NCI-H2196 treated with DMSO at 0.1 percent for 48 hours (cell line): ENCODE results near the gene ZNF552.

Experiments
- DNase-seq: peaks from one replicate; lab custom pipeline; 2025; ENCODE audit not compliant: unreplicated experiment; lab: John Stamatoyannopoulos, UW

ZNF552 gene

DNA sequence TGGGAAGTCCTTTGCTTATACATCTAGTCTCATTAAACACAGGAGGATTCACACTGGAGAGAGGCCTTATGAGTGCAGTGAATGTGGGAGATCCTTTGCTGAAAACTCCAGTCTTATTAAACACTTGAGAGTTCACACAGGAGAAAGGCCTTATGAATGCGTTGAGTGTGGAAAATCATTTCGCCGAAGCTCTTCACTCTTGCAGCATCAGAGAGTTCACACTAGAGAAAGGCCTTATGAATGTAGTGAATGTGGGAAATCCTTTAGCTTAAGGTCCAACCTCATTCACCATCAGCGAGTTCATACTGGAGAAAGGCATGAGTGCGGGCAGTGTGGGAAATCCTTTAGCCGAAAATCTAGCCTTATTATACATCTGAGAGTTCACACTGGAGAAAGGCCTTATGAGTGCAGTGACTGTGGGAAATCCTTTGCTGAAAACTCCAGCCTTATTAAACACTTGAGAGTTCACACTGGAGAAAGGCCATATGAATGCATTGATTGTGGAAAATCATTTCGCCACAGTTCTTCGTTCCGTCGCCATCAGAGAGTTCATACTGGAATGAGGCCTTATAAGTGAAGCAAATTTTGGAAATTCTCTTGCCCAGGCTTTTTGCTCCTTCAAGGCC is 35.4 kb downstream of the ZNF552 start:
- DNase-seq: no peak

DNA sequence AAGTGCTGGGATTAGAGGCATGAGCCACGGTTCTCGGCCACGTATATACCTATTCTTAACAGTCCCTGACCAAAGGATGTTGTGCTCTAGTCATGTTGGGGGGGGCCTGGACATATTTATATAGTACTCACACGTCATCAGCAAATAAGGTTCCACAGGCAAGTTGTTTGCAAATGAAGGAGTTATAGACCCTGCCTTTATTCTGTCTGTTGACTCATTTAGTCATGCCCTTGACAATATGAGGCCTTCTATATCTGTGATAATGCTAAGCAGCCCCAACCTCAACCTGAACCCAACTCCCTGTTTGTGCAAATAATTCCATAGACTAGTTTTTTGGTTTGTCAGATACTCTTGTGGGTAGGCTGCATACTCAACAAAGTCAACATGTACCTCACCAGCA is 36.4 kb downstream of the ZNF552 start:
- no peak for DNase-seq

DNA sequence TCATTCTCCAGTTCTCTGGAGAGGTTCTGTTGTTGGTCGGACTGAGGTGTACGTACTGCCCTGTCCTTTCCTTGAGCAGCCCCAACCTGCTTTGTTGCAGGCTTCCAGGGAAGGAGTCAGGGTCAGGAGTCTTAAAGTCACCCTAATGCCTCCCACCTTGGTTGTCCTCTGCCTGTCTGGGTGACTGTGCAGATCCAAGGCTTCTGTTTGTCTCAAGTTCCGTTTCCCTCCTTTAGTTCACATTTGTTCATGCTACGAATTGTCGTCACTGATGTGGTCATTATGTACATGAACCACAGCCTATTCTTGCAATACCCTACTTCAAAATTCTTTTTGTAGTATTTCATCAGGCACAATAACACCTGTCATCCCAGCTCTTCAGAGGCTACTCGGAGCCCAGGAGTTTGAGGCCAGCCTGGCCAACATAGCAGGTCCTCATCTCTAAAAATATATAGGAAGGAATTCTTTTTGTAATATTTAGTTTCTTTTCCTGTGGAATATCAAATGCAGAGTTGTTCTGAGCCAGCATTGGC is 37.9 kb downstream of the ZNF552 start:
- DNase-seq: no peak

- no peak for DNase-seq
Observed at GRCh38 chr19:57773488-57773887, 41.2 kb downstream of the ZNF552 start.

DNA sequence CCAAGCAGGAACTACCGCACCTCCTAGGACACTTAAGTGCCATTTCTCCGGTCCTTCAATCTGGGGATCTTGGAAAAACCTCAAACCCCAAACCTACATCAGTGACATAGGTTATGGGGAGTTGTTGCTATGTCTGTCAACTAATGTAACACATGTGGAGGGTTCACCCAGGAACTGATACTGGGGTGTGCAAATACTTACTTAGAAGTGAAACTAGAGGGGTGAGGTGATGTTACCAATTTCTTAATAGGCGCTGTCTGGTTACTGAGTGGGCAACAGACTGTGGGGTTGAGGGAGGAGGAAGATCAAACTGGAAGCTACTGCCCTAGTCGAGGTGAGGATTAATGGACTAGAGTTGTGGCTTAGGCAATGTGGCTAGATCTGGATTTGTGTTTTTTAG is 43.3 kb downstream of the ZNF552 start:
- DNase-seq: no peak

- peak; percentile 85 for DNase-seq
Observed at GRCh38 chr19:57769345-57770131, 45.2 kb downstream of the ZNF552 start, which contains the start of gene ZNF586. Gene ZNF586 (plus strand): TSS chr19:57769676. CDS start chr19:57769843, 167 bp downstream.

- DNase-seq: no peak
Observed at GRCh38 chr19:57759096-57759495, 55.6 kb downstream of the ZNF552 start.

GRCh38 chr19:57757941-57758340 is 56.8 kb downstream of the ZNF552 start:
- DNase-seq: no peak
